Keratinocyte (primary cell): ENCODE data around the gene RPS8. TPM values are rescaled to one million over a fixed set of nuclear protein-coding genes. Genes with fewer than 3 reads are reported as not detected.

ENCODE experiments used
- DNase-seq: peaks from one replicate; pipeline ENCODE4 v3.0.0-alpha.2; 2011; ENCODE audit warnings: low read depth, missing footprints, low spot score
- FAIRE-seq: peaks from 2 replicates; lab custom pipeline; 2011; peaks lifted over from hg19 to GRCh38; lab: Jason Lieb, UNC
- H2AFZ ChIP-seq: 2 replicates; pipeline ENCODE4 v1.6.0; 2012; ENCODE audit warnings: low read length, control low read depth, inconsistent platforms; ENCODE audit not compliant: control insufficient read depth
- H3K27ac ChIP-seq: 2 replicates; pipeline ENCODE4 v1.5.1; 2011; ENCODE audit warnings: low read length; ENCODE audit not compliant: control insufficient read depth, insufficient read depth
- H3K27me3 ChIP-seq: 3 replicates; pipeline ENCODE4 v1.6.0; 2011; ENCODE audit warnings: low read length; ENCODE audit not compliant: control insufficient read depth, insufficient read depth; ENCODE audit errors: extremely low read depth
- H3K36me3 ChIP-seq, 2 experiments: 2 replicates in 1 of 2; 3 replicates in 1 of 2; pipeline ENCODE4 v1.5.1; 2011; ENCODE audit warnings: low read length in 2 of 2, mild to moderate bottlenecking in 1 of 2; ENCODE audit not compliant: control insufficient read depth in 2 of 2, insufficient read depth in 2 of 2; ENCODE audit errors: extremely low read depth in 1 of 2
- H3K4me1 ChIP-seq: 3 replicates; pipeline ENCODE4 v1.5.1; 2011; ENCODE audit warnings: low read length; ENCODE audit not compliant: control insufficient read depth, insufficient read depth; ENCODE audit errors: extremely low read depth
- H3K4me2 ChIP-seq: 3 replicates; pipeline ENCODE4 v1.6.0; 2011; ENCODE audit warnings: low read depth, low read length; ENCODE audit not compliant: control insufficient read depth, insufficient read depth; ENCODE audit errors: extremely low read depth
- H3K4me3 ChIP-seq, 3 experiments: fragments of 200-600 bp in 1 of 3; sonication (generic) in 1 of 3; 2 replicates in 2 of 3; 3 replicates in 1 of 3; pipeline ENCODE4 v1.5.1; 2011 to 2016; ENCODE audit warnings: low read length in 3 of 3, mild to moderate bottlenecking in 3 of 3, control low read depth in 2 of 3, inconsistent platforms in 1 of 3, low read depth in 1 of 3, mixed read lengths in 1 of 3, mixed run types in 1 of 3, moderate library complexity in 1 of 3; ENCODE audit not compliant: control insufficient read depth in 2 of 3, insufficient read depth in 2 of 3; ENCODE audit errors: extremely low read depth in 1 of 3
- H3K79me2 ChIP-seq: 2 replicates; pipeline ENCODE4 v1.6.0; 2012; ENCODE audit warnings: low read length; ENCODE audit not compliant: control insufficient read depth, insufficient read depth
- H3K9ac ChIP-seq: 3 replicates; pipeline ENCODE4 v1.6.0; 2011; ENCODE audit warnings: low read length; ENCODE audit not compliant: control insufficient read depth, insufficient read depth; ENCODE audit errors: extremely low read depth
- H3K9me1 ChIP-seq: 3 replicates; pipeline ENCODE4 v1.6.0; 2011; ENCODE audit warnings: low read length; ENCODE audit not compliant: control insufficient read depth, insufficient read depth; ENCODE audit errors: extremely low read depth
- H3K9me3 ChIP-seq: 2 replicates; pipeline ENCODE4 v1.5.1; 2012; ENCODE audit warnings: low read depth, low read length; ENCODE audit not compliant: control insufficient read depth
- H4K20me1 ChIP-seq: 3 replicates; pipeline ENCODE4 v1.6.0; 2011; ENCODE audit warnings: low read length; ENCODE audit not compliant: control insufficient read depth, insufficient read depth; ENCODE audit errors: extremely low read depth
- CTCF ChIP-seq, 3 experiments: IDR thresholded peaks in 1 of 3; conservative IDR thresholded peaks in 1 of 3; optimal IDR thresholded peaks in 1 of 3; 2 replicates in 2 of 3; 3 replicates in 1 of 3; pipeline versions ENCODE3 to v1.5.1; 2011; ENCODE audit warnings: low read length in 3 of 3, mild to moderate bottlenecking in 3 of 3, moderate library complexity in 2 of 3, control low read depth in 1 of 3, inconsistent platforms in 1 of 3; ENCODE audit not compliant: insufficient read depth in 2 of 3; ENCODE audit errors: extremely low read depth in 1 of 3
- EZH2 ChIP-seq: IDR thresholded peaks from one replicate; pipeline ENCODE4 v1.6.1; 2012; ENCODE audit warnings: inconsistent platforms, mild to moderate bottlenecking, low read length, moderate library complexity
- dilution Hi-C: fragments of 300-500 bp; cut with MboI; formaldehyde crosslinking; loops from one replicate; pipeline ENCODE4 v1.7.0; 2020; ENCODE audit warnings: low sequenced_read_pairs; ENCODE audit not compliant: extremely low pct_ligation_motif_present
- polyA plus RNA-seq, 5 experiments: library from polyadenylated mRNA; depleted of rRNA in 3 of 5; stranded (reverse) in 3 of 5; stranded (forward) in 1 of 5; unstranded in 1 of 5; fragments of >200 nt; gene quantifications; 1 replicate in 1 of 5; 2 replicates in 3 of 5; 3 replicates in 1 of 5; pipeline versions ENCODE4 v1.2.1 to v1.2.3, GENCODE V29; 2011 to 2012; ENCODE audit warnings: missing spikeins in 2 of 5, low read depth in 1 of 5, low replicate concordance in 1 of 5

Gene RPS8
- polyA plus RNA-seq, 1 donor (not counting 4 experiments of a cell fraction or from before 2014, with no cell fraction given) = 2,149 TPM

- Histone ChIP-seq H3K79me2 (peaks cover 41% of the 10 kb centered on the region), H3K4me1 (peaks cover 47% of the 10 kb centered on the region)
- no peak for DNase-seq
These were observed 27.6 kb downstream of the RPS8 start for GRCh38 chr1:44803062-44803311.

GRCh38 chr1:44803312-44804095, 28.2 kb downstream of the RPS8 start:
- H3K36me3 ChIP-seq = peaks cover 29 to 45% of the 10 kb centered on the region in 2 experiments
- no peak for DNase-seq
- H2AFZ ChIP-seq = no peak overlapping the region
- H4K20me1 ChIP-seq = peaks cover 6% of the 10 kb centered on the region
- dilution Hi-C loops = no loop called here
- FAIRE-seq = no peak
- no peaks in the 10 kb centered on the region for H3K9me3 ChIP-seq
- TF ChIP-seq EZH2 (no peak), CTCF (optimal IDR thresholded peaks at IDR 0.05 in 1 of 3, IDR thresholded peaks at IDR 0.05 in 1 of 3, conservative IDR thresholded peaks at IDR 0.05 in 1 of 3; ENCODE audit: extremely low read depth in 1 of 3, insufficient read depth in 2 of 3, low read length in 3 of 3) (no peak)
- peaks cover 41% of the 10 kb centered on the region for H3K79me2 ChIP-seq
- no peaks in the 10 kb centered on the region for H3K27me3 ChIP-seq
- no peak overlapping the region for H3K4me3 ChIP-seq
- no peak overlapping the region for H3K9ac ChIP-seq
- H3K4me2 ChIP-seq = peak overlapping the region; percentile 98
- H3K9me1 ChIP-seq = no peaks in the 10 kb centered on the region
- H3K27ac ChIP-seq = peak overlapping the region; percentile 41
- peaks cover 52% of the 10 kb centered on the region for H3K4me1 ChIP-seq

More at GRCh38 chr1:44803062-44803311, 27.6 kb downstream of the RPS8 start:
- peaks cover 6% of the 10 kb centered on the region for H4K20me1 ChIP-seq
- FAIRE-seq = no peak
- H3K4me3 ChIP-seq = no peak overlapping the region
- no peak overlapping the region for H3K27ac ChIP-seq
- H3K9me3 ChIP-seq = no peaks in the 10 kb centered on the region
- H3K9me1 ChIP-seq = no peaks in the 10 kb centered on the region
- no peak for TF ChIP-seq EZH2
- TF ChIP-seq CTCF (optimal IDR thresholded peaks at IDR 0.05 in 1 of 3, IDR thresholded peaks at IDR 0.05 in 1 of 3, conservative IDR thresholded peaks at IDR 0.05 in 1 of 3; ENCODE audit: extremely low read depth in 1 of 3, insufficient read depth in 2 of 3, low read length in 3 of 3) = no peak
- no peak overlapping the region for H3K9ac ChIP-seq
- H3K27me3 ChIP-seq = no peaks in the 10 kb centered on the region
- H3K4me2 ChIP-seq = peak overlapping the region; percentile 98
- dilution Hi-C loops = no loop called here
- peaks cover 29 to 43% of the 10 kb centered on the region in 2 experiments for H3K36me3 ChIP-seq
- no peak overlapping the region for H2AFZ ChIP-seq
